Spleen (tissue), 11 donors: Measurements from ENCODE around the gene QPRT. TPM values are rescaled to one million over a fixed set of nuclear protein-coding genes. Genes with fewer than 3 reads are reported as not detected.
"Not testable (repeated sequence)": the region's sequence is repeated elsewhere in the genome, so short reads cannot be mapped to it uniquely, and the experiment has no call there.

Source experiments
- DNase-seq: peaks from one replicate; pipeline ENCODE4 v3.0.0-alpha.2; 2020
- H3K27ac ChIP-seq, 8 donors: fragments of 200-600 bp; sonication (generic) in 7 of 8; 1 replicate in 4 of 8; 2 replicates in 4 of 8; pipeline versions ENCODE4 v1.5.0 to v1.8.0; 2016 to 2021; ENCODE audit warnings: inconsistent platforms in 4 of 8, mild to moderate bottlenecking in 4 of 8, moderate library complexity in 1 of 8
- H3K27me3 ChIP-seq, 7 donors: fragments of 200-600 bp; sonication (generic) in 6 of 7; replicated peaks in 1 of 7; 1 replicate in 4 of 7; 2 replicates in 3 of 7; pipeline versions ENCODE4 v1.5.0 to v1.8.0; 2016 to 2021; ENCODE audit warnings: inconsistent platforms in 3 of 7, mild to moderate bottlenecking in 1 of 7
- H3K36me3 ChIP-seq, 6 donors: fragments of 200-600 bp; sonication (generic) in 5 of 6; 1 replicate in 4 of 6; 2 replicates in 2 of 6; pipeline versions ENCODE4 v1.5.0 to v1.8.0; 2016 to 2021; ENCODE audit warnings: inconsistent platforms in 2 of 6
- H3K4me1 ChIP-seq, 6 donors: fragments of 200-600 bp; sonication (generic) in 5 of 6; 1 replicate in 3 of 6; 2 replicates in 3 of 6; pipeline versions ENCODE4 v1.5.0 to v1.8.0; 2016 to 2021; ENCODE audit warnings: inconsistent platforms in 3 of 6
- H3K4me3 ChIP-seq, 8 donors: fragments of 200-600 bp; sonication (generic) in 7 of 8; 1 replicate in 4 of 8; 2 replicates in 4 of 8; pipeline versions ENCODE4 v1.5.0 to v1.8.0; 2016 to 2021; ENCODE audit warnings: inconsistent platforms in 4 of 8, mild to moderate bottlenecking in 4 of 8, moderate library complexity in 2 of 8
- H3K9me3 ChIP-seq, 8 donors: fragments of 200-600 bp; sonication (generic) in 7 of 8; 1 replicate in 4 of 8; 2 replicates in 4 of 8; pipeline versions ENCODE4 v1.5.0 to v1.8.0; 2016 to 2021; ENCODE audit warnings: inconsistent platforms in 4 of 8
- POLR2A ChIP-seq, 3 donors: fragments of 450-650 bp; IDR thresholded peaks; one replicate each; pipeline ENCODE4 v1.5.1; 2017; ENCODE audit warnings: antibody characterized with exemption in 3 of 3, mild to moderate bottlenecking in 1 of 3
- POLR2AphosphoS5 ChIP-seq, 3 donors: sonication (generic); formaldehyde crosslinking; IDR thresholded peaks; one replicate each; pipeline ENCODE4 v1.5.1; 2017; ENCODE audit warnings: antibody characterized with exemption in 3 of 3
- WGBS, 5 donors: extraction: QIAGEN DNeasy Blood & Tissue Kit in 3 of 5; methylation state at CpG; one replicate each; pipeline versions ENCODE4 v1.1.5 to v1.1.7; 2013 to 2018; 5-methylcytosine and 5-hydroxymethylcytosine counted together
- intact Hi-C: fragments of 100-400 bp; cut with DNase I; formaldehyde crosslinking; loops from one replicate; pipeline ENCODE4 v1.15.0; 2023; ENCODE audit warnings: low total_unique reads
- polyA plus RNA-seq, 3 donors: library from polyadenylated mRNA; stranded (reverse); fragments of 200-250 nt; gene quantifications; one replicate each; pipeline ENCODE4 v1.2.1, GENCODE V29; 2013
- total RNA-seq, 7 donors: library from RNA; depleted of rRNA in 3 of 7; stranded (reverse); fragments of >200 nt in 3 of 7; fragmentation: NEBNext Ultra II Directional in 4 of 7; extraction: Animal tissue kit (Norgen Biotek cat#: 25700) in 4 of 7; gene quantifications; one replicate each; pipeline versions ENCODE4 v1.1.0 to v1.2.1, GENCODE V29; 2016 to 2021
- TF ChIP-seq, protein P1 (sequence below), 11 experiments: fragments of 200-600 bp in 7 of 11; fragments of 450-650 bp in 4 of 11; sonication (generic) in 4 of 11; IDR thresholded peaks in 8 of 11; conservative IDR thresholded peaks in 3 of 11; 1 replicate in 7 of 11; 2 replicates in 4 of 11; pipeline versions ENCODE4 v1.4.0 to v1.8.0; 2016 to 2021; ENCODE audit warnings: antibody characterized with exemption in 11 of 11, inconsistent platforms in 4 of 11, mild to moderate bottlenecking in 1 of 11
- donor health status: healthy with polysubstance abuse.
- donor health status: DM: no; HTN: no; CAD: no; lungs with moderate emphysema.
- donor health status: DM: no; HTN: no; CAD: no.
- donor health status: Bipolar disorder and iron deficiency.
- donor health status: healthy.
- donor health status: DM: no; HTN: no; CAD: no.
- donor health status: DM: yes; HTN: yes; CAD: no.

QPRT gene
- total and polyA plus RNA-seq, 10 donors: 3.3 to 37.2 (median 13.3) TPM

DNA sequence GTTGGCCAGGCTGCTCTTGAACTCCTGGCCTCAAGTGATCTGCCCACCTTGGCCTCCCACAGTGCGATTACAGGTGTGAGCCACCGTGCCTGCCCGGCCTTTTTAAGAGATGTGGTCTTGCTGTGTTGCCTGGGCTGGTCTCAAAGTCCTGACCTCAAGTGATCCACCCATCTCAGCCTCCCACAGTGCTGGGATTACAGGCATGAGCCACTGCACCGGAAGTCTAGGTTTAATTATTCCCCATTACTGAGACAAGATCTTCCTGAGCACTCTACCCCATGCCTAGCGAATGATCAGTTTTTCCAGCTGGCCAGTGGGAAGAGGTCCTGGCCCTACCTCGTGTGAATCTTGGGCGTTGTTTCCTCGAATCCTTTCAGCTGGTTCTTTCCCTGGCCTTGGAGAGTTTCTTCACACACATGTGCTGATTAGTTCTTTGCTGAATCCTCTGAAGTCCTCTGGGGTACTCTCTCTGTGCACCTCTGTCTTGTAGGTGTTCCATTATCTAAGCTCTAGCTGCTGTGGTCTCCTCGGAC lies 47.9 kb downstream of the QPRT start:
- no peak for DNase-seq
- Histone ChIP-seq H3K36me3 (no peaks in the 10 kb centered on the region), H3K4me3 (no peak overlapping the region), H3K4me1 (peaks cover 0 to 21% (median 8%) of the 10 kb centered on the region in 6 donors), H3K27ac (no peak overlapping the region), H3K27me3 (peaks cover 0 to 6% (median 0%) of the 10 kb centered on the region in 7 donors), H3K9me3 (no peaks in the 10 kb centered on the region)
- no peak for TF ChIP-seq POLR2A (IDR thresholded peaks at IDR 0.05)
- no peak for TF ChIP-seq POLR2AphosphoS5 (IDR thresholded peaks at IDR 0.05)
- TF ChIP-seq, protein P1, sequence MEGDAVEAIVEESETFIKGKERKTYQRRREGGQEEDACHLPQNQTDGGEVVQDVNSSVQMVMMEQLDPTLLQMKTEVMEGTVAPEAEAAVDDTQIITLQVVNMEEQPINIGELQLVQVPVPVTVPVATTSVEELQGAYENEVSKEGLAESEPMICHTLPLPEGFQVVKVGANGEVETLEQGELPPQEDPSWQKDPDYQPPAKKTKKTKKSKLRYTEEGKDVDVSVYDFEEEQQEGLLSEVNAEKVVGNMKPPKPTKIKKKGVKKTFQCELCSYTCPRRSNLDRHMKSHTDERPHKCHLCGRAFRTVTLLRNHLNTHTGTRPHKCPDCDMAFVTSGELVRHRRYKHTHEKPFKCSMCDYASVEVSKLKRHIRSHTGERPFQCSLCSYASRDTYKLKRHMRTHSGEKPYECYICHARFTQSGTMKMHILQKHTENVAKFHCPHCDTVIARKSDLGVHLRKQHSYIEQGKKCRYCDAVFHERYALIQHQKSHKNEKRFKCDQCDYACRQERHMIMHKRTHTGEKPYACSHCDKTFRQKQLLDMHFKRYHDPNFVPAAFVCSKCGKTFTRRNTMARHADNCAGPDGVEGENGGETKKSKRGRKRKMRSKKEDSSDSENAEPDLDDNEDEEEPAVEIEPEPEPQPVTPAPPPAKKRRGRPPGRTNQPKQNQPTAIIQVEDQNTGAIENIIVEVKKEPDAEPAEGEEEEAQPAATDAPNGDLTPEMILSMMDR (IDR thresholded peaks at IDR 0.05 in 8 of 11, conservative IDR thresholded peaks at IDR 0.05 in 3 of 11): no peak
- intact Hi-C loops: no loop called here
- 80 to 85% (median 82%) methylated on average over 9 of the region's 9 CpGs for WGBS, 5 donors

DNA sequence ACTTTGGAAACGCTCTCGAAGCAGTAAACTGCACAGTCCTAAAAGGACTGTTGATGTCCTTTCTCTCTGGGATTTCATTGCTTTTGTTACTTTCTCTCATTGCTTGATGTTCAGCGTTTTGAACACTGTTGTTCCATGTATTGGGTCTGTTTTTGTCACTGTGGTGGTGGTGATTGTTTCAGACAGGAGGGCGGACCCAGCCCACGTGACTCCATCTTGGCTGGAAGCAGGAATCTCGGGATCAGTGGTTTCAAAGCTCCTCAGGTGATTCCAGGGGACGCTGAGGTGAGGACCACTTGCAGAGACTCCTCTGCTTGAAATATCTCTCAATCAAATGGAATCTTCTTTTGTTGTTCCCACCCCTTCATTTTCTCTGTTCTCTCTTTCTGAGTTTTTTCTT lies 48.5 kb downstream of the QPRT start:
- Histone ChIP-seq H3K27me3 (peaks cover 0 to 6% (median 0%) of the 10 kb centered on the region in 7 donors), H3K27ac (no peak overlapping the region), H3K4me3 (no peak overlapping the region), H3K4me1 (peaks cover 0 to 23% (median 8%) of the 10 kb centered on the region in 6 donors), H3K9me3 (peaks cover 0 to 3% (median 0%) of the 10 kb centered on the region in 8 donors), H3K36me3 (no peaks in the 10 kb centered on the region)
- DNase-seq: no peak
- WGBS, 5 donors: 78 to 86% (median 83%) methylated on average over 7 of the region's 7 CpGs
- intact Hi-C loops: no loop called here
- no peak for TF ChIP-seq POLR2AphosphoS5 (IDR thresholded peaks at IDR 0.05)
- TF ChIP-seq, protein P1 (IDR thresholded peaks at IDR 0.05 in 8 of 11, conservative IDR thresholded peaks at IDR 0.05 in 3 of 11): no peak
- TF ChIP-seq POLR2A (IDR thresholded peaks at IDR 0.05): no peak

DNA sequence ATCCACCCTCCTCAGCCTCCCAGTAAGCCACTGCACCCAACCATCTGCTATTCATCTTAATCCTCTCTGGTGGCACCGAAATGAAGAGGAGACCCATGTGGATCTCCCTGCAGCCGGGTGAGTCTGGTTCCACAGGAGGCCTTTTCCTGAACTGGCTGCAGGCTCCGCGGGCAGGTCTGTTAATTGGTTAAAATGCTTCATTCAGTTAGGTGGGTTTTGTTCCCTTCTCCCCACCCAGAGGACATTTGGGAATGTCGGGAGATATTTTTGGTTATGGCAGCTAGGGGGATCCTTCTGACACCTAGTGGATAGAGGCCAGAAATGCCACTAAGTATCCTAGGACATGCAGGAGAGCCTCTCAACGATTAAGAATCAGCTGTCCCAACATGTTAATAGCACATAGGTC lies 50.1 kb downstream of the QPRT start:
- intact Hi-C loops: no loop called here
- no peak for DNase-seq
- peaks cover 0 to 5% (median 0%) of the 10 kb centered on the region in 8 donors for H3K9me3 ChIP-seq
- TF ChIP-seq, protein P1 (IDR thresholded peaks at IDR 0.05 in 8 of 11, conservative IDR thresholded peaks at IDR 0.05 in 3 of 11): peak in 8 of 11 experiments; percentile 19 to 56 (median 40)
- no peak for TF ChIP-seq POLR2AphosphoS5 (IDR thresholded peaks at IDR 0.05)
- TF ChIP-seq POLR2A (IDR thresholded peaks at IDR 0.05): no peak
- peaks cover 0 to 6% (median 0%) of the 10 kb centered on the region in 7 donors for H3K27me3 ChIP-seq
- no peak overlapping the region for H3K4me3 ChIP-seq
- H3K36me3 ChIP-seq: no peaks in the 10 kb centered on the region
- 29 to 56% (median 51%) methylated on average over 6 of the region's 6 CpGs for WGBS, 5 donors
- no peak overlapping the region for H3K27ac ChIP-seq
- peaks cover 0 to 27% (median 8%) of the 10 kb centered on the region in 6 donors for H3K4me1 ChIP-seq

DNA sequence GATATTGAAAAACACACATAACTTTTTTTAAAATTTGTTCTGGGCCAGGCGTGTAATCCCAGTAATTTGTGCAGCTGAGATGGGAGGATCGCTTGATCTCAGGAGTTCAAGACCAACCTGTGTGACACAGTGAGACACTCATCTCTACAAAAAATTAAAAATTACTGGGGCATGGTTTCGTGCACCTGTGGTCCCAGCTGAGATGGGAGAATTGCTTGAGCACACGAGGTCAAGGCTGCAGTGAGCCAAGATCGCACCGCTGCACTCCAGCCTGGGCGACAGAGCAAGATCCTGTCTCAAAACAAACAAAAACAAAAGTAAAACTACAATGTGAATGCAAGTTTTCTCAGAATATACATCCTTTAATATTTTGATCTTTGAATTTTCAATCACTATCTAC lies 51.7 kb downstream of the QPRT start:
- no peak for DNase-seq
- intact Hi-C loops: no loop called here
- Histone ChIP-seq H3K4me3 (peak overlapping the region in 1 of 8 donors; percentile 32), H3K36me3 (no peaks in the 10 kb centered on the region), H3K27ac (peak overlapping the region in 3 of 8 donors; percentile 47 to 70 (median 63)), H3K27me3 (peaks cover 0 to 6% (median 0%) of the 10 kb centered on the region in 7 donors), H3K9me3 (peaks cover 0 to 5% (median 0%) of the 10 kb centered on the region in 8 donors), H3K4me1 (peaks cover 0 to 36% (median 8%) of the 10 kb centered on the region in 6 donors)
- 47 to 73% (median 58%) methylated on average over 7 of the region's 7 CpGs for WGBS, 5 donors
- TF ChIP-seq POLR2AphosphoS5 (IDR thresholded peaks at IDR 0.05): no peak
- TF ChIP-seq POLR2A (IDR thresholded peaks at IDR 0.05): no peak

DNA sequence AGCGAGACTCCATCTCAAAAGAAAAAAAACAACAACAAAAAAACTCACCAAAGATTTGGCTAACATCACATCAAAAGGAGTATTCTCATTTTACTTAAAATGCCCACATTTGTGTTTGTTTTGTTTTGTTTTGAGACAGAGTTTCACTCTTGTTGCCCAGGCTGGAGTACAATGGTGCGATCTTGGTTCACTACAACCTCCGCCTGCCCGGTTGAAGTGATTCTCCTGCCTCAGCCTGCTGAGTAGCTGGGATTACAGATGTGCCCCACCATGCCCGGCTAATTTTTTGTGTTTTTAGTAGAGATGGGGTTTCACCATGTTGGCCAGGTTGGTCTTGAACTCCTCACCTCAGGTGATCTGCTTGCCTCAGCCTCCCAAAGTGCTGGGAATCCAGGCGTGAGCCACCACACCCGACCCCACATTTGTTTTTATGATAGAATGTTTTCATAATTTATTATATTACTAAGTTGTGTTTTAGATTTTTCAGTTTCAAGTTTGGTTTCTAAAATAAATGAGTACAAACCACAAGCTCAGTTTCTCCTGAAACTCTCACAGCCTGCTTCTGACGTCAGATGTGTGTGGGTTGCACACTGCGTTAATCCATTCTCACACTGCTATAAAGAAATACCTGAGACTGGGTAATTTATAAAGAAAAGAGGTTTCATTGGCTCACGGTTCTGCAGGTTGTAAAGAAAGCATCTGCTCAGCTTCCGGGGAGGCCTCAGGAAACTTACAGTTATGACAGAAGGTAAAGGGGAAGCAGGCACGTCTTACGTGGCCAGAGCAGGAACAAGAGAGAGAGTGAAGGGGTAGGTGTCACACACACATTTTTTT lies 53.0 kb downstream of the QPRT start:
- DNase-seq, H3K27me3 ChIP-seq, H3K9me3 ChIP-seq, intact Hi-C loops, H3K36me3 ChIP-seq: not testable (repeated sequence)
- Histone ChIP-seq H3K4me1 (peaks cover 0 to 46% (median 12%) of the 10 kb centered on the region in 6 donors), H3K4me3 (peak overlapping the region in 1 of 8 donors; percentile 32), H3K27ac (peak overlapping the region in 6 of 8 donors; percentile 26 to 70 (median 50))
- 55 to 64% (median 56%) methylated on average over 13 of the region's 13 CpGs for WGBS, 5 donors
